SK-N-SH (cell line): Measurements from ENCODE around the gene PSMA1.

Experiments used
- EP300 ChIP-seq, 2 experiments: IDR thresholded peaks; 2 replicates each; pipeline versions ENCODE4 v1.4.0 to v1.6.1; 2012; ENCODE audit warnings: borderline replicate concordance in 1 of 2, low read depth in 1 of 2, low read length in 1 of 2
- EZH2phosphoT487 ChIP-seq: fragments of 200-600 bp; sonication (generic); IDR thresholded peaks from 2 replicates; pipeline ENCODE4 v1.6.1; 2017; ENCODE audit warnings: low read depth, mixed run types, mild to moderate bottlenecking, antibody characterized with exemption, moderate library complexity, borderline replicate concordance
- FOXM1 ChIP-seq: IDR thresholded peaks from 2 replicates; pipeline ENCODE4 v1.4.0; 2012; ENCODE audit warnings: low read depth, mild to moderate bottlenecking
- MXI1 ChIP-seq: IDR thresholded peaks from 2 replicates; pipeline ENCODE4 v1.6.1; 2012; ENCODE audit warnings: mild to moderate bottlenecking, low read depth, low read length, improper control_type of control experiment
- POLR2AphosphoS5 ChIP-seq: IDR thresholded peaks from 2 replicates; pipeline ENCODE4 v1.6.1; 2012; ENCODE audit warnings: low read depth, low read length
- RCOR1 ChIP-seq: fragments of 150-350 bp; IDR thresholded peaks from 2 replicates; pipeline ENCODE4 v1.6.1; 2017; ENCODE audit warnings: antibody characterized with exemption, low read length
- YY1 ChIP-seq: IDR thresholded peaks from 2 replicates; pipeline ENCODE4 v1.4.0; 2012; ENCODE audit warnings: low read depth, mild to moderate bottlenecking
- TF ChIP-seq, protein P1 (sequence below): fragments of 200-600 bp; sonication (generic); IDR thresholded peaks from 2 replicates; pipeline ENCODE4 v1.6.1; 2017; ENCODE audit warnings: antibody characterized with exemption, mild to moderate bottlenecking, moderate library complexity
- TF ChIP-seq, protein P2 (sequence below): IDR thresholded peaks from 2 replicates; pipeline ENCODE4 v1.4.0; 2012; ENCODE audit warnings: low read depth, borderline replicate concordance
- TF ChIP-seq, protein P3 (sequence below): IDR thresholded peaks from 2 replicates; pipeline ENCODE4 v1.6.1; 2012; ENCODE audit warnings: mild to moderate bottlenecking, low read depth, low read length, moderate library complexity
- TF ChIP-seq, protein P4 (sequence below): IDR thresholded peaks from 2 replicates; pipeline ENCODE4 v1.4.0; 2012; ENCODE audit warnings: low read depth
- TF ChIP-seq, protein P5 (sequence below): fragments of 150-350 bp; IDR thresholded peaks from 2 replicates; pipeline ENCODE4 v1.6.1; 2016; ENCODE audit warnings: mild to moderate bottlenecking, low read depth, low read length

DNA sequence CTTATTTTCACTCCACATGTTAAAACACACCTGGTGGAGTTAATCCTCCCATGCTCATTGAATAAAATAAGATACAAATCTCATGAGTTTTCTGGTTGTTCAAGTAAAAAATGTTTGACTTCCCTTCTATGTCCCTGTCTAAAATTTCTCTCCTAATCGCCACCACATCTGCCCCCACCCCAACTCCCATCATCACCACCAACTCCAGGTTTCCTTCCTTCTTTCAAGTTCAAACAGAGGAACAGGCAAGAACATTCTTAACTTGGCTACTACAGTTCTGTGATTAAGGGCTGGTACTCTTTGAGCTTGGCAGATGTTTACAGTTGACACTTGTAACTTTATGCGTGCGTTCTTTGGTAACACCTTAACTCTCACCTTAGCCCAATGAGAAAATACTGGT, 9.1 kb upstream of the PSMA1 start:
- TF ChIP-seq MXI1 (no peak), FOXM1 (no peak), POLR2AphosphoS5 (no peak), YY1 (no peak), EP300 (IDR thresholded peaks at IDR 0.05; ENCODE audit: borderline replicate concordance in 1 of 2, low read depth in 1 of 2, low read length in 1 of 2) (no peak), EZH2phosphoT487 (no peak), RCOR1 (no peak)
- TF ChIP-seq, protein P1, sequence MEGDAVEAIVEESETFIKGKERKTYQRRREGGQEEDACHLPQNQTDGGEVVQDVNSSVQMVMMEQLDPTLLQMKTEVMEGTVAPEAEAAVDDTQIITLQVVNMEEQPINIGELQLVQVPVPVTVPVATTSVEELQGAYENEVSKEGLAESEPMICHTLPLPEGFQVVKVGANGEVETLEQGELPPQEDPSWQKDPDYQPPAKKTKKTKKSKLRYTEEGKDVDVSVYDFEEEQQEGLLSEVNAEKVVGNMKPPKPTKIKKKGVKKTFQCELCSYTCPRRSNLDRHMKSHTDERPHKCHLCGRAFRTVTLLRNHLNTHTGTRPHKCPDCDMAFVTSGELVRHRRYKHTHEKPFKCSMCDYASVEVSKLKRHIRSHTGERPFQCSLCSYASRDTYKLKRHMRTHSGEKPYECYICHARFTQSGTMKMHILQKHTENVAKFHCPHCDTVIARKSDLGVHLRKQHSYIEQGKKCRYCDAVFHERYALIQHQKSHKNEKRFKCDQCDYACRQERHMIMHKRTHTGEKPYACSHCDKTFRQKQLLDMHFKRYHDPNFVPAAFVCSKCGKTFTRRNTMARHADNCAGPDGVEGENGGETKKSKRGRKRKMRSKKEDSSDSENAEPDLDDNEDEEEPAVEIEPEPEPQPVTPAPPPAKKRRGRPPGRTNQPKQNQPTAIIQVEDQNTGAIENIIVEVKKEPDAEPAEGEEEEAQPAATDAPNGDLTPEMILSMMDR: no peak
- TF ChIP-seq, protein P2, sequence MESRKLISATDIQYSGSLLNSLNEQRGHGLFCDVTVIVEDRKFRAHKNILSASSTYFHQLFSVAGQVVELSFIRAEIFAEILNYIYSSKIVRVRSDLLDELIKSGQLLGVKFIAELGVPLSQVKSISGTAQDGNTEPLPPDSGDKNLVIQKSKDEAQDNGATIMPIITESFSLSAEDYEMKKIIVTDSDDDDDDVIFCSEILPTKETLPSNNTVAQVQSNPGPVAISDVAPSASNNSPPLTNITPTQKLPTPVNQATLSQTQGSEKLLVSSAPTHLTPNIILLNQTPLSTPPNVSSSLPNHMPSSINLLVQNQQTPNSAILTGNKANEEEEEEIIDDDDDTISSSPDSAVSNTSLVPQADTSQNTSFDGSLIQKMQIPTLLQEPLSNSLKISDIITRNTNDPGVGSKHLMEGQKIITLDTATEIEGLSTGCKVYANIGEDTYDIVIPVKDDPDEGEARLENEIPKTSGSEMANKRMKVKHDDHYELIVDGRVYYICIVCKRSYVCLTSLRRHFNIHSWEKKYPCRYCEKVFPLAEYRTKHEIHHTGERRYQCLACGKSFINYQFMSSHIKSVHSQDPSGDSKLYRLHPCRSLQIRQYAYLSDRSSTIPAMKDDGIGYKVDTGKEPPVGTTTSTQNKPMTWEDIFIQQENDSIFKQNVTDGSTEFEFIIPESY: no peak
- TF ChIP-seq, protein P3, sequence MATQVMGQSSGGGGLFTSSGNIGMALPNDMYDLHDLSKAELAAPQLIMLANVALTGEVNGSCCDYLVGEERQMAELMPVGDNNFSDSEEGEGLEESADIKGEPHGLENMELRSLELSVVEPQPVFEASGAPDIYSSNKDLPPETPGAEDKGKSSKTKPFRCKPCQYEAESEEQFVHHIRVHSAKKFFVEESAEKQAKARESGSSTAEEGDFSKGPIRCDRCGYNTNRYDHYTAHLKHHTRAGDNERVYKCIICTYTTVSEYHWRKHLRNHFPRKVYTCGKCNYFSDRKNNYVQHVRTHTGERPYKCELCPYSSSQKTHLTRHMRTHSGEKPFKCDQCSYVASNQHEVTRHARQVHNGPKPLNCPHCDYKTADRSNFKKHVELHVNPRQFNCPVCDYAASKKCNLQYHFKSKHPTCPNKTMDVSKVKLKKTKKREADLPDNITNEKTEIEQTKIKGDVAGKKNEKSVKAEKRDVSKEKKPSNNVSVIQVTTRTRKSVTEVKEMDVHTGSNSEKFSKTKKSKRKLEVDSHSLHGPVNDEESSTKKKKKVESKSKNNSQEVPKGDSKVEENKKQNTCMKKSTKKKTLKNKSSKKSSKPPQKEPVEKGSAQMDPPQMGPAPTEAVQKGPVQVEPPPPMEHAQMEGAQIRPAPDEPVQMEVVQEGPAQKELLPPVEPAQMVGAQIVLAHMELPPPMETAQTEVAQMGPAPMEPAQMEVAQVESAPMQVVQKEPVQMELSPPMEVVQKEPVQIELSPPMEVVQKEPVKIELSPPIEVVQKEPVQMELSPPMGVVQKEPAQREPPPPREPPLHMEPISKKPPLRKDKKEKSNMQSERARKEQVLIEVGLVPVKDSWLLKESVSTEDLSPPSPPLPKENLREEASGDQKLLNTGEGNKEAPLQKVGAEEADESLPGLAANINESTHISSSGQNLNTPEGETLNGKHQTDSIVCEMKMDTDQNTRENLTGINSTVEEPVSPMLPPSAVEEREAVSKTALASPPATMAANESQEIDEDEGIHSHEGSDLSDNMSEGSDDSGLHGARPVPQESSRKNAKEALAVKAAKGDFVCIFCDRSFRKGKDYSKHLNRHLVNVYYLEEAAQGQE: no peak
- TF ChIP-seq, protein P4, sequence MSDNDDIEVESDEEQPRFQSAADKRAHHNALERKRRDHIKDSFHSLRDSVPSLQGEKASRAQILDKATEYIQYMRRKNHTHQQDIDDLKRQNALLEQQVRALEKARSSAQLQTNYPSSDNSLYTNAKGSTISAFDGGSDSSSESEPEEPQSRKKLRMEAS: no peak
- TF ChIP-seq, protein P5, sequence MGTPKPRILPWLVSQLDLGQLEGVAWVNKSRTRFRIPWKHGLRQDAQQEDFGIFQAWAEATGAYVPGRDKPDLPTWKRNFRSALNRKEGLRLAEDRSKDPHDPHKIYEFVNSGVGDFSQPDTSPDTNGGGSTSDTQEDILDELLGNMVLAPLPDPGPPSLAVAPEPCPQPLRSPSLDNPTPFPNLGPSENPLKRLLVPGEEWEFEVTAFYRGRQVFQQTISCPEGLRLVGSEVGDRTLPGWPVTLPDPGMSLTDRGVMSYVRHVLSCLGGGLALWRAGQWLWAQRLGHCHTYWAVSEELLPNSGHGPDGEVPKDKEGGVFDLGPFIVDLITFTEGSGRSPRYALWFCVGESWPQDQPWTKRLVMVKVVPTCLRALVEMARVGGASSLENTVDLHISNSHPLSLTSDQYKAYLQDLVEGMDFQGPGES: no peak
